ENCODE data around the gene ST6GALNAC4.

GRCh38 chr9:127868278-127868902, 48.5 kb downstream of the ST6GALNAC4 start:
- TF ChIP-seq POLR2A (IDR thresholded peaks at IDR 0.05; ENCODE audit: low read depth, low read length) (no peak), SPI1 (IDR thresholded peaks at IDR 0.05; ENCODE audit: low read depth, low read length) (no peak), POLR2AphosphoS5 (IDR thresholded peaks at IDR 0.05; ENCODE audit: low read depth, low read length) (no peak), TAF1 (IDR thresholded peaks at IDR 0.05; ENCODE audit: low read depth, low read length) (no peak)
